SK-N-SH (cell line): ENCODE measurements around the gene ATL2. TPM values are rescaled to one million over a fixed set of nuclear protein-coding genes. Genes with fewer than 3 reads are reported as not detected.

Source experiments
- CTCF ChIA-PET: fragments of 300-600, 350-600 bp; formaldehyde crosslinking; extraction: SDS; loops from one replicate; lab custom pipeline; 2021; lab: Yijun Ruan, JAX
- POLR2A ChIA-PET: fragments of 350-600 bp; sonication (Branson Sonifier 250); formaldehyde crosslinking; extraction: SDS; loops from one replicate; lab custom pipeline; 2020; ENCODE audit warnings: antibody characterized with exemption, inconsistent platforms; lab: Yijun Ruan, JAX
- DNase-seq: peaks from one replicate; pipeline ENCODE4 v3.0.0; 2012
- H2AFZ ChIP-seq: fragments of 200-600 bp; sonication (generic); 2 replicates; pipeline ENCODE4 v1.8.1; 2016; ENCODE audit warnings: antibody characterized with exemption, mild to moderate bottlenecking, low read depth
- H3F3A ChIP-seq: fragments of 200-600 bp; sonication (generic); replicated peaks from 2 replicates; pipeline ENCODE3; 2016; ENCODE audit warnings: antibody characterized with exemption, mild to moderate bottlenecking; ENCODE audit not compliant: insufficient read depth
- H3K27ac ChIP-seq, 2 experiments: fragments of 200-500 bp in 1 of 2; fragments of 200-600 bp in 1 of 2; sonication (Bioruptor generic) in 1 of 2; sonication (generic), shearing (Covaris generic) in 1 of 2; 2 replicates each; pipeline versions ENCODE4 v1.5.1 to v1.6.1; 2014 to 2016; ENCODE audit warnings: low read depth in 2 of 2, inconsistent platforms in 1 of 2, low read length in 1 of 2, mild to moderate bottlenecking in 1 of 2, mixed read lengths in 1 of 2
- H3K27me3 ChIP-seq: fragments of 200-600 bp; sonication (generic), shearing (Covaris generic); 2 replicates; pipeline ENCODE4 v1.6.1; 2016; ENCODE audit warnings: mixed run types; ENCODE audit not compliant: insufficient read depth
- H3K36me3 ChIP-seq, 2 experiments: fragments of 200-500 bp in 1 of 2; fragments of 200-600 bp in 1 of 2; sonication (Bioruptor generic) in 1 of 2; sonication (generic) in 1 of 2; replicated peaks in 1 of 2; 2 replicates each; pipeline versions ENCODE3 to v1.5.1; 2014 to 2016; ENCODE audit warnings: low read length in 1 of 2, mild to moderate bottlenecking in 1 of 2; ENCODE audit not compliant: insufficient read depth in 2 of 2, control insufficient read depth in 1 of 2
- H3K4me1 ChIP-seq, 2 experiments: fragments of 200-500 bp in 1 of 2; fragments of 200-600 bp in 1 of 2; sonication (Bioruptor generic) in 1 of 2; sonication (generic), shearing (Covaris generic) in 1 of 2; 2 replicates each; pipeline versions ENCODE4 v1.5.1 to v1.6.1; 2014 to 2016; ENCODE audit warnings: low read depth in 1 of 2, low read length in 1 of 2, mixed run types in 1 of 2; ENCODE audit not compliant: insufficient read depth in 2 of 2, control insufficient read depth in 1 of 2
- H3K4me2 ChIP-seq: fragments of 200-600 bp; sonication (generic), shearing (Covaris generic); 2 replicates; pipeline ENCODE4 v1.6.1; 2017; ENCODE audit warnings: mixed run types
- H3K4me3 ChIP-seq, 2 experiments: fragments of 200-500 bp in 1 of 2; fragments of 200-600 bp in 1 of 2; sonication (Bioruptor generic) in 1 of 2; sonication (generic), shearing (Covaris generic) in 1 of 2; 2 replicates each; pipeline versions ENCODE4 v1.5.1 to v1.8.1; 2014 to 2016; ENCODE audit warnings: low read depth in 2 of 2, inconsistent platforms in 1 of 2, low read length in 1 of 2, mild to moderate bottlenecking in 1 of 2, mixed read lengths in 1 of 2, moderate library complexity in 1 of 2
- H3K79me2 ChIP-seq: fragments of 200-600 bp; sonication (generic); 2 replicates; pipeline ENCODE4 v1.8.1; 2017; ENCODE audit warnings: mild to moderate bottlenecking; ENCODE audit not compliant: insufficient read depth
- H3K9ac ChIP-seq: fragments of 200-600 bp; sonication (generic); 2 replicates; pipeline ENCODE4 v1.6.1; 2017; ENCODE audit warnings: mixed run types
- H3K9me2 ChIP-seq: fragments of 200-600 bp; sonication (generic); 2 replicates; pipeline ENCODE4 v1.6.1; 2017; ENCODE audit warnings: mixed run types
- H3K9me3 ChIP-seq: fragments of 200-600 bp; sonication (generic); 2 replicates; pipeline ENCODE4 v1.6.1; 2017; ENCODE audit warnings: mixed run types, mild to moderate bottlenecking, moderate library complexity
- H4K20me1 ChIP-seq: fragments of 200-600 bp; sonication (generic); 2 replicates; pipeline ENCODE4 v1.6.1; 2017; ENCODE audit warnings: mild to moderate bottlenecking, mixed run types; ENCODE audit not compliant: insufficient read depth
- CHD2 ChIP-seq: fragments of 150-350 bp; IDR thresholded peaks from 2 replicates; pipeline ENCODE4 v1.6.1; 2018; ENCODE audit warnings: low read length; ENCODE audit not compliant: partially characterized antibody
- CTCF ChIP-seq: fragments of 200-600 bp; sonication (generic); IDR thresholded peaks from 2 replicates; pipeline ENCODE4 v1.6.1; 2017; ENCODE audit warnings: antibody characterized with exemption, mild to moderate bottlenecking, moderate library complexity
- ELF1 ChIP-seq: IDR thresholded peaks from 2 replicates; pipeline ENCODE4 v1.4.0; 2012
- EZH2phosphoT487 ChIP-seq: fragments of 200-600 bp; sonication (generic); IDR thresholded peaks from 2 replicates; pipeline ENCODE4 v1.6.1; 2017; ENCODE audit warnings: low read depth, mixed run types, mild to moderate bottlenecking, antibody characterized with exemption, moderate library complexity, borderline replicate concordance
- GABPA ChIP-seq: IDR thresholded peaks from 2 replicates; pipeline ENCODE4 v1.4.0; 2012; ENCODE audit warnings: low read depth, mild to moderate bottlenecking
- IRF3 ChIP-seq: fragments of 150-350 bp; IDR thresholded peaks from 2 replicates; pipeline ENCODE4 v1.6.1; 2016; ENCODE audit warnings: mild to moderate bottlenecking, low read depth, low read length
- JUND ChIP-seq: IDR thresholded peaks from 2 replicates; pipeline ENCODE4 v1.4.0; 2012
- MEF2A ChIP-seq: IDR thresholded peaks from 2 replicates; pipeline ENCODE4 v1.4.0; 2012; ENCODE audit warnings: low read depth, borderline replicate concordance
- NFIC ChIP-seq: IDR thresholded peaks from 2 replicates; pipeline ENCODE4 v1.4.0; 2012; ENCODE audit warnings: borderline replicate concordance
- NRF1 ChIP-seq: IDR thresholded peaks from 2 replicates; pipeline ENCODE4 v1.6.1; 2012; ENCODE audit warnings: low read depth, mild to moderate bottlenecking, low read length
- RFX5 ChIP-seq: IDR thresholded peaks from 2 replicates; pipeline ENCODE4 v1.6.1; 2012; ENCODE audit warnings: mild to moderate bottlenecking, improper control_type of control experiment, low read length
- RXRA ChIP-seq: IDR thresholded peaks from 2 replicates; pipeline ENCODE4 v1.4.0; 2012; ENCODE audit warnings: low read depth, mild to moderate bottlenecking, borderline replicate concordance
- SMC3 ChIP-seq: IDR thresholded peaks from 2 replicates; pipeline ENCODE4 v1.6.1; 2012; ENCODE audit warnings: low read depth, low read length, improper control_type of control experiment
- TCF12 ChIP-seq: IDR thresholded peaks from 2 replicates; pipeline ENCODE4 v1.4.0; 2012
- YY1 ChIP-seq: IDR thresholded peaks from 2 replicates; pipeline ENCODE4 v1.4.0; 2012; ENCODE audit warnings: low read depth, mild to moderate bottlenecking
- WGBS: methylation state at CpG from one replicate; pipeline ENCODE4 v1.1.6; 2017; ENCODE audit warnings: low lambda C conversion rate; 5-methylcytosine and 5-hydroxymethylcytosine counted together
- polyA plus RNA-seq, 3 experiments: library from polyadenylated mRNA; depleted of rRNA; stranded (reverse); fragments of >200 nt; gene quantifications; 2 replicates each; pipeline ENCODE4 v1.2.3, GENCODE V29; 2012
- TF ChIP-seq, protein P1 (sequence below): IDR thresholded peaks from 2 replicates; pipeline ENCODE4 v1.6.1; 2012; ENCODE audit warnings: mild to moderate bottlenecking, low read depth, low read length, moderate library complexity
- TF ChIP-seq, protein P2 (sequence below): IDR thresholded peaks from 2 replicates; pipeline ENCODE4 v1.4.0; 2012; ENCODE audit warnings: low read depth, borderline replicate concordance
- TF ChIP-seq, protein P3 (sequence below): IDR thresholded peaks from 2 replicates; pipeline ENCODE4 v1.4.0; 2012; ENCODE audit warnings: low read depth, borderline replicate concordance

Gene ATL2
- polyA plus RNA-seq, 1 of the 3 experiments (the other 2 are of a cell fraction): 55.8 TPM

- Histone ChIP-seq H3K27me3 (no peaks in the 10 kb centered on the region), H3K9ac (no peak overlapping the region), H2AFZ (no peak overlapping the region), H3K4me3 (no peak overlapping the region), H4K20me1 (peaks cover 55% of the 10 kb centered on the region), H3K4me2 (no peak overlapping the region), H3K79me2 (peaks cover 100% of the 10 kb centered on the region), H3K4me1 (peaks cover 9 to 10% of the 10 kb centered on the region in 2 experiments; a peak in 3 of 4 replicates), H3K27ac (no peak overlapping the region), H3K36me3 (no peaks in the 10 kb centered on the region), H3K9me2 (no peaks in the 10 kb centered on the region), H3F3A (peaks cover 3% of the 10 kb centered on the region), H3K9me3 (no peaks in the 10 kb centered on the region)
- ChIA-PET POLR2A (no interaction called here), CTCF (no interaction called here)
- TF ChIP-seq EZH2phosphoT487: no peak
- TF ChIP-seq, protein P1, sequence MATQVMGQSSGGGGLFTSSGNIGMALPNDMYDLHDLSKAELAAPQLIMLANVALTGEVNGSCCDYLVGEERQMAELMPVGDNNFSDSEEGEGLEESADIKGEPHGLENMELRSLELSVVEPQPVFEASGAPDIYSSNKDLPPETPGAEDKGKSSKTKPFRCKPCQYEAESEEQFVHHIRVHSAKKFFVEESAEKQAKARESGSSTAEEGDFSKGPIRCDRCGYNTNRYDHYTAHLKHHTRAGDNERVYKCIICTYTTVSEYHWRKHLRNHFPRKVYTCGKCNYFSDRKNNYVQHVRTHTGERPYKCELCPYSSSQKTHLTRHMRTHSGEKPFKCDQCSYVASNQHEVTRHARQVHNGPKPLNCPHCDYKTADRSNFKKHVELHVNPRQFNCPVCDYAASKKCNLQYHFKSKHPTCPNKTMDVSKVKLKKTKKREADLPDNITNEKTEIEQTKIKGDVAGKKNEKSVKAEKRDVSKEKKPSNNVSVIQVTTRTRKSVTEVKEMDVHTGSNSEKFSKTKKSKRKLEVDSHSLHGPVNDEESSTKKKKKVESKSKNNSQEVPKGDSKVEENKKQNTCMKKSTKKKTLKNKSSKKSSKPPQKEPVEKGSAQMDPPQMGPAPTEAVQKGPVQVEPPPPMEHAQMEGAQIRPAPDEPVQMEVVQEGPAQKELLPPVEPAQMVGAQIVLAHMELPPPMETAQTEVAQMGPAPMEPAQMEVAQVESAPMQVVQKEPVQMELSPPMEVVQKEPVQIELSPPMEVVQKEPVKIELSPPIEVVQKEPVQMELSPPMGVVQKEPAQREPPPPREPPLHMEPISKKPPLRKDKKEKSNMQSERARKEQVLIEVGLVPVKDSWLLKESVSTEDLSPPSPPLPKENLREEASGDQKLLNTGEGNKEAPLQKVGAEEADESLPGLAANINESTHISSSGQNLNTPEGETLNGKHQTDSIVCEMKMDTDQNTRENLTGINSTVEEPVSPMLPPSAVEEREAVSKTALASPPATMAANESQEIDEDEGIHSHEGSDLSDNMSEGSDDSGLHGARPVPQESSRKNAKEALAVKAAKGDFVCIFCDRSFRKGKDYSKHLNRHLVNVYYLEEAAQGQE: no peak
- TF ChIP-seq, protein P2, sequence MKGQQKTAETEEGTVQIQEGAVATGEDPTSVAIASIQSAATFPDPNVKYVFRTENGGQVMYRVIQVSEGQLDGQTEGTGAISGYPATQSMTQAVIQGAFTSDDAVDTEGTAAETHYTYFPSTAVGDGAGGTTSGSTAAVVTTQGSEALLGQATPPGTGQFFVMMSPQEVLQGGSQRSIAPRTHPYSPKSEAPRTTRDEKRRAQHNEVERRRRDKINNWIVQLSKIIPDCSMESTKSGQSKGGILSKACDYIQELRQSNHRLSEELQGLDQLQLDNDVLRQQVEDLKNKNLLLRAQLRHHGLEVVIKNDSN: no peak
- no peak for TF ChIP-seq NRF1
- no peak for TF ChIP-seq MEF2A
- TF ChIP-seq, protein P3, sequence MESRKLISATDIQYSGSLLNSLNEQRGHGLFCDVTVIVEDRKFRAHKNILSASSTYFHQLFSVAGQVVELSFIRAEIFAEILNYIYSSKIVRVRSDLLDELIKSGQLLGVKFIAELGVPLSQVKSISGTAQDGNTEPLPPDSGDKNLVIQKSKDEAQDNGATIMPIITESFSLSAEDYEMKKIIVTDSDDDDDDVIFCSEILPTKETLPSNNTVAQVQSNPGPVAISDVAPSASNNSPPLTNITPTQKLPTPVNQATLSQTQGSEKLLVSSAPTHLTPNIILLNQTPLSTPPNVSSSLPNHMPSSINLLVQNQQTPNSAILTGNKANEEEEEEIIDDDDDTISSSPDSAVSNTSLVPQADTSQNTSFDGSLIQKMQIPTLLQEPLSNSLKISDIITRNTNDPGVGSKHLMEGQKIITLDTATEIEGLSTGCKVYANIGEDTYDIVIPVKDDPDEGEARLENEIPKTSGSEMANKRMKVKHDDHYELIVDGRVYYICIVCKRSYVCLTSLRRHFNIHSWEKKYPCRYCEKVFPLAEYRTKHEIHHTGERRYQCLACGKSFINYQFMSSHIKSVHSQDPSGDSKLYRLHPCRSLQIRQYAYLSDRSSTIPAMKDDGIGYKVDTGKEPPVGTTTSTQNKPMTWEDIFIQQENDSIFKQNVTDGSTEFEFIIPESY: no peak
- no peak for TF ChIP-seq CHD2
- TF ChIP-seq RXRA: no peak
- no peak for TF ChIP-seq NFIC
- no peak for TF ChIP-seq TCF12
- TF ChIP-seq SMC3: no peak
- no peak for TF ChIP-seq JUND
- no peak for TF ChIP-seq GABPA
- no peak for TF ChIP-seq ELF1
- no peak for TF ChIP-seq IRF3
- TF ChIP-seq YY1: no peak
- no peak for TF ChIP-seq RFX5
- no peak for TF ChIP-seq CTCF
- WGBS: 95% methylated on average over 5 of the region's 5 CpGs
- no peak for DNase-seq
These were observed 5.8 kb downstream of the ATL2 start for GRCh38 chr2:38371235-38371634.
